Right ventricle myocardium inferior (tissue), 1 donor: ENCODE measurements around the gene TMEM127. TPM values are rescaled to one million over a fixed set of nuclear protein-coding genes. Genes with fewer than 3 reads are reported as not detected.
"Not testable (repeated sequence)": the region's sequence is repeated elsewhere in the genome, so short reads cannot be mapped to it uniquely, and the experiment has no call there.

Experiments used
- ATAC-seq: fragments of 200-7000 bp; cut with Tn5 transposase; one replicate; pipeline ENCODE4 v1.9.1; 2020; ENCODE audit warnings: mild to moderate bottlenecking, moderate library complexity
- DNase-seq: peaks from one replicate; pipeline ENCODE4 v3.0.0; 2021; ENCODE audit errors: missing footprints
- intact Hi-C: fragments of 100-400 bp; cut with DNase I; formaldehyde crosslinking; loops from one replicate; pipeline ENCODE4 v1.11.0; 2022
- total RNA-seq: library from RNA; stranded (reverse); fragmentation: NEBNext Ultra II Directional; extraction: Animal tissue kit (Norgen Biotek cat#: 25700); gene quantifications from one replicate; pipeline ENCODE4 v1.2.1, GENCODE V29; 2021
- donor health status: DM: no; HTN: yes; CAD: no; lungs with severe emphysema.

The TMEM127 gene
- total RNA-seq, 1 donor from 2014 or later = 68.2 TPM

GRCh38 chr2:96267159-96267971 lies 1.6 kb upstream of the TMEM127 start:
- no peak for DNase-seq
- intact Hi-C loops = loop anchor here (5.0 kb wide), 2 partner anchors 35 to 120 kb away; partner anchors contain the start of gene DUSP2

GRCh38 chr2:96265349-96265839 lies 403 bp downstream of the TMEM127 start:
- ATAC-seq = peak; percentile 27
- peak; percentile 81 for DNase-seq
- intact Hi-C loops = loop anchor here (5.0 kb wide), 2 partner anchors 37 to 118 kb away; partner anchors contain the start of gene DUSP2

More at GRCh38 chr2:96267159-96267971, 1.6 kb upstream of the TMEM127 start:
- no peak for ATAC-seq

- intact Hi-C loops = loop anchor here (5.0 kb wide), 2 partner anchors 37 to 118 kb away; partner anchors contain the start of gene DUSP2
- ATAC-seq (no peak), DNase-seq (no peak)
Measured at GRCh38 chr2:96264656-96265348, 995 bp downstream of the TMEM127 start.

- DNase-seq (no peak), ATAC-seq (no peak)
- intact Hi-C loops = no loop called here
Measured at GRCh38 chr2:96264086-96264485, 1.7 kb downstream of the TMEM127 start.

GRCh38 chr2:96262306-96262705 lies 3.5 kb downstream of the TMEM127 start:
- DNase-seq = no peak
- intact Hi-C loops = no loop called here
- no peak for ATAC-seq

- no peak for ATAC-seq
- DNase-seq = no peak
- intact Hi-C loops = loop anchor here (2.0 kb wide), 1 partner anchor 53 kb away; the partner anchor contains the start of gene STARD7
Measured at GRCh38 chr2:96261328-96262003, 4.3 kb downstream of the TMEM127 start.

- ATAC-seq (peak; percentile 76), DNase-seq (peak; percentile 78)
- intact Hi-C loops = loop anchor here (2.0 kb wide), 1 partner anchor 52 kb away; the partner anchor contains the start of gene STARD7
Measured at GRCh38 chr2:96260387-96261260, 5.2 kb downstream of the TMEM127 start.

GRCh38 chr2:96259497-96259921 lies 6.3 kb downstream of the TMEM127 start:
- intact Hi-C loops = no loop called here
- ATAC-seq = peak; percentile 41
- no peak for DNase-seq

GRCh38 chr2:96258166-96259022 lies 7.4 kb downstream of the TMEM127 start:
- intact Hi-C loops = no loop called here
- no peak for DNase-seq

GRCh38 chr2:96257744-96258143 lies 8.1 kb downstream of the TMEM127 start:
- intact Hi-C loops, ATAC-seq, DNase-seq: not testable (repeated sequence)

More at GRCh38 chr2:96258166-96259022, 7.4 kb downstream of the TMEM127 start:
- peak; percentile 52 for ATAC-seq

- intact Hi-C loops = no loop called here
- no peak for ATAC-seq
- DNase-seq = no peak
Measured at GRCh38 chr2:96256611-96257113, 9.1 kb downstream of the TMEM127 start.

GRCh38 chr2:96254571-96254970 lies 11.2 kb downstream of the TMEM127 start:
- ATAC-seq = no peak
- no peak for DNase-seq
- intact Hi-C loops = no loop called here

GRCh38 chr2:96253006-96253405 lies 12.8 kb downstream of the TMEM127 start:
- DNase-seq (no peak), ATAC-seq (no peak)
- intact Hi-C loops = no loop called here

GRCh38 chr2:96252526-96252925 lies 13.3 kb downstream of the TMEM127 start:
- no peak for DNase-seq
- ATAC-seq = no peak
- intact Hi-C loops = no loop called here

GRCh38 chr2:96251721-96252292 lies 14.0 kb downstream of the TMEM127 start:
- ATAC-seq = peak; percentile 66
- intact Hi-C loops = no loop called here
- no peak for DNase-seq

- DNase-seq = no peak
- ATAC-seq = no peak
- intact Hi-C loops = no loop called here
Measured at GRCh38 chr2:96250188-96250587, 15.6 kb downstream of the TMEM127 start.

GRCh38 chr2:96249654-96250053 lies 16.1 kb downstream of the TMEM127 start:
- intact Hi-C loops = no loop called here
- ATAC-seq = no peak
- DNase-seq = no peak
